ENCODE results near the gene DROSHA.

DNA sequence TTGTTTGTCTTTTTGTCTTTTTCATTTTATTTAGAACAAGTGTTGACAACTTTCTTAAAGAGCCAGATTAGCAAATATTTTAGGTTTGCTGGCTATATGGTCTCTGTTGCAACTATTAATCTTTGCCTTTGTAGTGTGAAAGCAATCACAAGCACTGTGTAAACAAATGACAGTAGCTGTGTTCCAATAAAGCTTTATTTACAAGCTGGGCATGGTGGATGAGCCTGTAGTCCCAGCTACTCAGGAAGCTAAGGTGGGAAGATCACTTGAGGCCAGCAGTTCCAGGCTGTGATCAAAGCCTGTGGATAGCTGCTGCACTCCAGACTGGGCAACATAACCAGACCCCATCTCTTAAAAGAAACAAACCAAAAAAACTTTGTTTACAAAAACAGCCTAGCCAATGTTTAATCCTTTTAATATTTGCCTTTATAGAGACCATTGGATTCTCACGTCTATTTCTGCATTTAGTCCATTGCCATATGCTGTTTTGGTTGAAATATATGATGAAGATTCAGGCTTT is 2.7 kb upstream of the DROSHA start:
- TF ChIP-seq, protein P1, sequence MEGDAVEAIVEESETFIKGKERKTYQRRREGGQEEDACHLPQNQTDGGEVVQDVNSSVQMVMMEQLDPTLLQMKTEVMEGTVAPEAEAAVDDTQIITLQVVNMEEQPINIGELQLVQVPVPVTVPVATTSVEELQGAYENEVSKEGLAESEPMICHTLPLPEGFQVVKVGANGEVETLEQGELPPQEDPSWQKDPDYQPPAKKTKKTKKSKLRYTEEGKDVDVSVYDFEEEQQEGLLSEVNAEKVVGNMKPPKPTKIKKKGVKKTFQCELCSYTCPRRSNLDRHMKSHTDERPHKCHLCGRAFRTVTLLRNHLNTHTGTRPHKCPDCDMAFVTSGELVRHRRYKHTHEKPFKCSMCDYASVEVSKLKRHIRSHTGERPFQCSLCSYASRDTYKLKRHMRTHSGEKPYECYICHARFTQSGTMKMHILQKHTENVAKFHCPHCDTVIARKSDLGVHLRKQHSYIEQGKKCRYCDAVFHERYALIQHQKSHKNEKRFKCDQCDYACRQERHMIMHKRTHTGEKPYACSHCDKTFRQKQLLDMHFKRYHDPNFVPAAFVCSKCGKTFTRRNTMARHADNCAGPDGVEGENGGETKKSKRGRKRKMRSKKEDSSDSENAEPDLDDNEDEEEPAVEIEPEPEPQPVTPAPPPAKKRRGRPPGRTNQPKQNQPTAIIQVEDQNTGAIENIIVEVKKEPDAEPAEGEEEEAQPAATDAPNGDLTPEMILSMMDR (IDR thresholded peaks at IDR 0.05; ENCODE audit: extremely low read depth in 1 of 2, insufficient read depth in 1 of 2, low read depth in 1 of 2, low read length in 2 of 2), result no peak
- TF ChIP-seq POLR2A (IDR thresholded peaks at IDR 0.05; ENCODE audit: low read depth, low read length), result no peak

Data from endothelial cell of umbilical vein (primary cell).